SK-N-SH (cell line): ENCODE data around the gene RNF40. TPM values are rescaled to one million over a fixed set of nuclear protein-coding genes. Genes with fewer than 3 reads are reported as not detected.

Source experiments
- CTCF ChIA-PET: fragments of 300-600, 350-600 bp; formaldehyde crosslinking; extraction: SDS; loops from one replicate; lab custom pipeline; 2021; lab: Yijun Ruan, JAX
- POLR2A ChIA-PET: fragments of 350-600 bp; sonication (Branson Sonifier 250); formaldehyde crosslinking; extraction: SDS; loops from one replicate; lab custom pipeline; 2020; ENCODE audit warnings: antibody characterized with exemption, inconsistent platforms; lab: Yijun Ruan, JAX
- DNase-seq: peaks from one replicate; pipeline ENCODE4 v3.0.0; 2012
- H2AFZ ChIP-seq: fragments of 200-600 bp; sonication (generic); 2 replicates; pipeline ENCODE4 v1.8.1; 2016; ENCODE audit warnings: antibody characterized with exemption, mild to moderate bottlenecking, low read depth
- H3F3A ChIP-seq: fragments of 200-600 bp; sonication (generic); replicated peaks from 2 replicates; pipeline ENCODE3; 2016; ENCODE audit warnings: antibody characterized with exemption, mild to moderate bottlenecking; ENCODE audit not compliant: insufficient read depth
- H3K27ac ChIP-seq, 2 experiments: fragments of 200-500 bp in 1 of 2; fragments of 200-600 bp in 1 of 2; sonication (Bioruptor generic) in 1 of 2; sonication (generic), shearing (Covaris generic) in 1 of 2; 2 replicates each; pipeline versions ENCODE4 v1.5.1 to v1.6.1; 2014 to 2016; ENCODE audit warnings: low read depth in 2 of 2, inconsistent platforms in 1 of 2, low read length in 1 of 2, mild to moderate bottlenecking in 1 of 2, mixed read lengths in 1 of 2
- H3K27me3 ChIP-seq: fragments of 200-600 bp; sonication (generic), shearing (Covaris generic); 2 replicates; pipeline ENCODE4 v1.6.1; 2016; ENCODE audit warnings: mixed run types; ENCODE audit not compliant: insufficient read depth
- H3K36me3 ChIP-seq, 2 experiments: fragments of 200-500 bp in 1 of 2; fragments of 200-600 bp in 1 of 2; sonication (Bioruptor generic) in 1 of 2; sonication (generic) in 1 of 2; replicated peaks in 1 of 2; 2 replicates each; pipeline versions ENCODE3 to v1.5.1; 2014 to 2016; ENCODE audit warnings: low read length in 1 of 2, mild to moderate bottlenecking in 1 of 2; ENCODE audit not compliant: insufficient read depth in 2 of 2, control insufficient read depth in 1 of 2
- H3K4me1 ChIP-seq, 2 experiments: fragments of 200-500 bp in 1 of 2; fragments of 200-600 bp in 1 of 2; sonication (Bioruptor generic) in 1 of 2; sonication (generic), shearing (Covaris generic) in 1 of 2; 2 replicates each; pipeline versions ENCODE4 v1.5.1 to v1.6.1; 2014 to 2016; ENCODE audit warnings: low read depth in 1 of 2, low read length in 1 of 2, mixed run types in 1 of 2; ENCODE audit not compliant: insufficient read depth in 2 of 2, control insufficient read depth in 1 of 2
- H3K4me2 ChIP-seq: fragments of 200-600 bp; sonication (generic), shearing (Covaris generic); 2 replicates; pipeline ENCODE4 v1.6.1; 2017; ENCODE audit warnings: mixed run types
- H3K4me3 ChIP-seq, 2 experiments: fragments of 200-500 bp in 1 of 2; fragments of 200-600 bp in 1 of 2; sonication (Bioruptor generic) in 1 of 2; sonication (generic), shearing (Covaris generic) in 1 of 2; 2 replicates each; pipeline versions ENCODE4 v1.5.1 to v1.8.1; 2014 to 2016; ENCODE audit warnings: low read depth in 2 of 2, inconsistent platforms in 1 of 2, low read length in 1 of 2, mild to moderate bottlenecking in 1 of 2, mixed read lengths in 1 of 2, moderate library complexity in 1 of 2
- H3K79me2 ChIP-seq: fragments of 200-600 bp; sonication (generic); 2 replicates; pipeline ENCODE4 v1.8.1; 2017; ENCODE audit warnings: mild to moderate bottlenecking; ENCODE audit not compliant: insufficient read depth
- H3K9ac ChIP-seq: fragments of 200-600 bp; sonication (generic); 2 replicates; pipeline ENCODE4 v1.6.1; 2017; ENCODE audit warnings: mixed run types
- H3K9me2 ChIP-seq: fragments of 200-600 bp; sonication (generic); 2 replicates; pipeline ENCODE4 v1.6.1; 2017; ENCODE audit warnings: mixed run types
- H3K9me3 ChIP-seq: fragments of 200-600 bp; sonication (generic); 2 replicates; pipeline ENCODE4 v1.6.1; 2017; ENCODE audit warnings: mixed run types, mild to moderate bottlenecking, moderate library complexity
- H4K20me1 ChIP-seq: fragments of 200-600 bp; sonication (generic); 2 replicates; pipeline ENCODE4 v1.6.1; 2017; ENCODE audit warnings: mild to moderate bottlenecking, mixed run types; ENCODE audit not compliant: insufficient read depth
- EZH2phosphoT487 ChIP-seq: fragments of 200-600 bp; sonication (generic); IDR thresholded peaks from 2 replicates; pipeline ENCODE4 v1.6.1; 2017; ENCODE audit warnings: low read depth, mixed run types, mild to moderate bottlenecking, antibody characterized with exemption, moderate library complexity, borderline replicate concordance
- FOSL2 ChIP-seq: IDR thresholded peaks from 2 replicates; pipeline ENCODE4 v1.4.0; 2012; ENCODE audit warnings: low read depth, mild to moderate bottlenecking, moderate library complexity, borderline replicate concordance
- FOXJ3 ChIP-seq: sonication (generic); formaldehyde crosslinking; IDR thresholded peaks from 2 replicates; pipeline ENCODE4 v1.5.1; 2020; ENCODE audit warnings: mild to moderate bottlenecking, missing genetic modification reagents
- FOXM1 ChIP-seq: IDR thresholded peaks from 2 replicates; pipeline ENCODE4 v1.4.0; 2012; ENCODE audit warnings: low read depth, mild to moderate bottlenecking
- RXRA ChIP-seq: IDR thresholded peaks from 2 replicates; pipeline ENCODE4 v1.4.0; 2012; ENCODE audit warnings: low read depth, mild to moderate bottlenecking, borderline replicate concordance
- TCF12 ChIP-seq: IDR thresholded peaks from 2 replicates; pipeline ENCODE4 v1.4.0; 2012
- WGBS: methylation state at CpG from one replicate; pipeline ENCODE4 v1.1.6; 2017; ENCODE audit warnings: low lambda C conversion rate; 5-methylcytosine and 5-hydroxymethylcytosine counted together
- polyA plus RNA-seq, 3 experiments: library from polyadenylated mRNA; depleted of rRNA; stranded (reverse); fragments of >200 nt; gene quantifications; 2 replicates each; pipeline ENCODE4 v1.2.3, GENCODE V29; 2012
- TF ChIP-seq, protein P1 (sequence below): IDR thresholded peaks from 2 replicates; pipeline ENCODE4 v1.4.0; 2012; ENCODE audit warnings: low read depth
- TF ChIP-seq, protein P2 (sequence below): IDR thresholded peaks from 2 replicates; pipeline ENCODE4 v1.6.1; 2012; ENCODE audit warnings: mild to moderate bottlenecking, low read depth, low read length, moderate library complexity

RNF40 gene
- polyA plus RNA-seq, 1 of the 3 experiments (the other 2 are of a cell fraction), result 49.8 TPM

DNA sequence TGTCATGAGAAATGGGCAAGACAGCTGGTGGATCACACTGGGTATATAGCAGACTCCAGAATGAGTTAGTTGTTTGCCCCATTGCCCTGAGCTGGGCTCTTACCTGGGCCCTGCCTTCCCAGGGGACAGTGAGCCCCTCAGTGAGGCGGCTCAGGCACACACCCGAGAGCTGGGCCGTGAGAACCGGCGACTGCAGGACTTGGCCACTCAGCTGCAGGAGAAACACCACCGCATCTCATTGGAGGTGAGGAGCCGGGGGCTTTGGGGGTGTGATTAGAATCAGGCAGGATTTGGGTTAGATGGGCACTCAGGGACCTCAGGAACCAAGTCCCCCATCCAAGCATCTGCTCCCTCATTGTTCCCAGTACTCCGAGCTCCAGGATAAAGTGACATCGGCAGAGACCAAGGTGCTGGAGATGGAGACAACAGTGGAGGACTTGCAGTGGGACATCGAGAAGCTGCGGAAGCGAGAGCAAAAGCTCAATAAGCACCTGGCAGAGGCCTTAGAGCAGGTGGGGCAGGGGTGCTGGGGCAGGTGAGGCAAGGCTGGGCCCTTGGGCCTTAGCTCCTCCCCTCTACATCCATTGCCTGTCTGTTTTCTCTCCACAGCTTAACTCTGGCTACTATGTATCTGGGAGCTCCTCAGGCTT, 2.8 kb downstream of the RNF40 start:
- Histone ChIP-seq H3F3A (peaks cover 7% of the 10 kb centered on the region), H2AFZ (no peak overlapping the region), H3K4me1 (peaks cover 15 to 26% of the 10 kb centered on the region in 2 experiments), H3K4me2 (no peak overlapping the region), H3K9me2 (no peaks in the 10 kb centered on the region), H3K27me3 (no peaks in the 10 kb centered on the region), H3K36me3 (peaks cover 40 to 68% of the 10 kb centered on the region in 2 experiments), H4K20me1 (no peaks in the 10 kb centered on the region), H3K79me2 (peaks cover 49% of the 10 kb centered on the region), H3K9ac (no peak overlapping the region), H3K9me3 (no peaks in the 10 kb centered on the region), H3K27ac (no peak overlapping the region; a peak in 1 of 4 replicates), H3K4me3 (no peak overlapping the region)
- ChIA-PET CTCF (interaction anchor here (1.3 kb wide), 1 partner anchor 10 kb away, joined by 3 read pairs; no protein-coding TSS in a partner anchor), POLR2A (interaction anchor here (1.0 to 1.3 kb wide), 2 partner anchors 13 to 17 kb away, joined by 3 read pairs; partner anchors contain the start of gene PHKG2)
- no peak for DNase-seq
- TF ChIP-seq RXRA, result no peak
- no peak for TF ChIP-seq FOXJ3 (CRISPR knock-in tag)
- WGBS, result 100% methylated on average over 4 of the region's 12 CpGs

DNA sequence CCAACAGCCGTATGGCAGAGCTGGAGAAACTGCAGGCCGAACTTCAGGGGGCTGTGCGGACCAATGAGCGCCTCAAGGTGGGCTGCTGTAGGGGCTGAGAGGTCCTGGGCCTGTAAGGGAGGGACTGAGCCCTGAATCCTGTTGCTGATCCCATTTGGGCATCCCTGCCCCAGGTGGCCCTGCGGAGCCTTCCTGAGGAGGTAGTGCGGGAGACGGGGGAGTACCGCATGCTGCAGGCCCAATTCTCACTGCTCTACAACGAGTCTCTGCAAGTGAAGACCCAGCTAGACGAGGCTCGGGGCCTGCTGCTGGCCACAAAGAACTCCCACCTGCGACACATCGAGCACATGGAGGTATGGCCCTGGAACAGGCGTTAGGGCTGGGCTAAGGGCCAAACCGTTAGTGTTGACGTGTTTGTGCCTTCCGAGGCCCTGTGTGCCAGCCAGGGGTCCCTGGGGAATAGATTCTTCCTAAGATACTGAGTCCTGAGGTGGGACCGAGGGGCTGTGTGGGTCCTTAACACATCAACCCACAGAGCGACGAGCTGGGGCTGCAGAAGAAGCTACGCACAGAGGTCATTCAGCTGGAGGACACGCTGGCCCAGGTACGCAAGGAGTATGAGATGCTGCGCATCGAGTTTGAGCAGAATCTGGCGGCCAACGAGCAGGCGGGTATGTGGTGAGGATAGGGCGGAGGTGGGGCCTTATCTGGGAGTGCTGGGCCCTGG, 4.2 kb downstream of the RNF40 start:
- Histone ChIP-seq H3F3A (peaks cover 5% of the 10 kb centered on the region), H3K27ac (no peak overlapping the region), H3K79me2 (peaks cover 36% of the 10 kb centered on the region), H3K9me2 (no peaks in the 10 kb centered on the region), H4K20me1 (no peaks in the 10 kb centered on the region), H3K4me1 (peaks cover 8 to 14% of the 10 kb centered on the region in 2 experiments; a peak in 3 of 4 replicates), H3K4me2 (no peak overlapping the region), H2AFZ (no peak overlapping the region), H3K27me3 (no peaks in the 10 kb centered on the region), H3K9me3 (no peaks in the 10 kb centered on the region), H3K9ac (no peak overlapping the region), H3K36me3 (peaks cover 50 to 73% of the 10 kb centered on the region in 2 experiments), H3K4me3 (no peak overlapping the region)
- WGBS, result 96% methylated on average over 22 of the region's 29 CpGs
- ChIA-PET POLR2A (interaction anchor here (1.3 kb wide), 1 partner anchor 19 kb away, joined by 3 read pairs; the partner anchor contains the start of gene PHKG2), CTCF (no interaction called here)
- DNase-seq, result no peak
- TF ChIP-seq FOSL2 (no peak), TCF12 (no peak), FOXJ3 (CRISPR knock-in tag) (no peak), FOXM1 (no peak), RXRA (no peak), EZH2phosphoT487 (no peak)
- TF ChIP-seq, protein P1, sequence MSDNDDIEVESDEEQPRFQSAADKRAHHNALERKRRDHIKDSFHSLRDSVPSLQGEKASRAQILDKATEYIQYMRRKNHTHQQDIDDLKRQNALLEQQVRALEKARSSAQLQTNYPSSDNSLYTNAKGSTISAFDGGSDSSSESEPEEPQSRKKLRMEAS, result no peak
- TF ChIP-seq, protein P2, sequence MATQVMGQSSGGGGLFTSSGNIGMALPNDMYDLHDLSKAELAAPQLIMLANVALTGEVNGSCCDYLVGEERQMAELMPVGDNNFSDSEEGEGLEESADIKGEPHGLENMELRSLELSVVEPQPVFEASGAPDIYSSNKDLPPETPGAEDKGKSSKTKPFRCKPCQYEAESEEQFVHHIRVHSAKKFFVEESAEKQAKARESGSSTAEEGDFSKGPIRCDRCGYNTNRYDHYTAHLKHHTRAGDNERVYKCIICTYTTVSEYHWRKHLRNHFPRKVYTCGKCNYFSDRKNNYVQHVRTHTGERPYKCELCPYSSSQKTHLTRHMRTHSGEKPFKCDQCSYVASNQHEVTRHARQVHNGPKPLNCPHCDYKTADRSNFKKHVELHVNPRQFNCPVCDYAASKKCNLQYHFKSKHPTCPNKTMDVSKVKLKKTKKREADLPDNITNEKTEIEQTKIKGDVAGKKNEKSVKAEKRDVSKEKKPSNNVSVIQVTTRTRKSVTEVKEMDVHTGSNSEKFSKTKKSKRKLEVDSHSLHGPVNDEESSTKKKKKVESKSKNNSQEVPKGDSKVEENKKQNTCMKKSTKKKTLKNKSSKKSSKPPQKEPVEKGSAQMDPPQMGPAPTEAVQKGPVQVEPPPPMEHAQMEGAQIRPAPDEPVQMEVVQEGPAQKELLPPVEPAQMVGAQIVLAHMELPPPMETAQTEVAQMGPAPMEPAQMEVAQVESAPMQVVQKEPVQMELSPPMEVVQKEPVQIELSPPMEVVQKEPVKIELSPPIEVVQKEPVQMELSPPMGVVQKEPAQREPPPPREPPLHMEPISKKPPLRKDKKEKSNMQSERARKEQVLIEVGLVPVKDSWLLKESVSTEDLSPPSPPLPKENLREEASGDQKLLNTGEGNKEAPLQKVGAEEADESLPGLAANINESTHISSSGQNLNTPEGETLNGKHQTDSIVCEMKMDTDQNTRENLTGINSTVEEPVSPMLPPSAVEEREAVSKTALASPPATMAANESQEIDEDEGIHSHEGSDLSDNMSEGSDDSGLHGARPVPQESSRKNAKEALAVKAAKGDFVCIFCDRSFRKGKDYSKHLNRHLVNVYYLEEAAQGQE, result no peak
